Hepatocyte (in vitro differentiated cells): ENCODE measurements around the gene DOCK1. TPM values are rescaled to one million over a fixed set of nuclear protein-coding genes. Genes with fewer than 3 reads are reported as not detected.

ENCODE experiments used
- DNase-seq: peaks from one replicate; pipeline ENCODE4 v3.0.0-alpha.2; 2016; ENCODE audit warnings: low spot score
- H2AFZ ChIP-seq: fragments of 200-600 bp; sonication (generic); 2 replicates; pipeline ENCODE4 v1.6.0; 2016; ENCODE audit warnings: antibody characterized with exemption, mild to moderate bottlenecking
- H3K27ac ChIP-seq: fragments of 200-600 bp; sonication (generic); 2 replicates; pipeline ENCODE4 v1.5.1; 2016; ENCODE audit warnings: mild to moderate bottlenecking
- H3K27me3 ChIP-seq: fragments of 200-600 bp; sonication (generic); 2 replicates; pipeline ENCODE4 v1.6.1; 2016
- H3K36me3 ChIP-seq: fragments of 200-600 bp; sonication (generic); replicated peaks from 2 replicates; pipeline ENCODE4 v1.5.1; 2016; ENCODE audit warnings: low read depth; ENCODE audit not compliant: insufficient read depth
- H3K4me1 ChIP-seq: fragments of 200-600 bp; sonication (generic); 2 replicates; pipeline ENCODE4 v1.5.1; 2016; ENCODE audit warnings: mild to moderate bottlenecking, moderate library complexity; ENCODE audit not compliant: insufficient read depth
- H3K4me2 ChIP-seq: fragments of 200-600 bp; sonication (generic); 2 replicates; pipeline ENCODE4 v1.6.0; 2016
- H3K4me3 ChIP-seq: fragments of 200-600 bp; sonication (generic); 2 replicates; pipeline ENCODE4 v1.5.1; 2016; ENCODE audit warnings: mild to moderate bottlenecking
- H3K79me2 ChIP-seq: fragments of 200-600 bp; sonication (generic); 2 replicates; pipeline ENCODE4 v1.6.0; 2017; ENCODE audit warnings: mild to moderate bottlenecking
- H3K9me2 ChIP-seq: fragments of 200-600 bp; sonication (generic); replicated peaks from 2 replicates; pipeline ENCODE4 v1.6.0; 2017; ENCODE audit warnings: mild to moderate bottlenecking; ENCODE audit not compliant: insufficient read depth
- H3K9me3 ChIP-seq: fragments of 200-600 bp; sonication (generic); 2 replicates; pipeline ENCODE4 v1.5.1; 2016; ENCODE audit warnings: low read depth, mild to moderate bottlenecking
- H4K20me1 ChIP-seq: fragments of 200-600 bp; sonication (generic); 2 replicates; pipeline ENCODE4 v1.6.0; 2016; ENCODE audit warnings: mild to moderate bottlenecking; ENCODE audit not compliant: insufficient read depth, poor library complexity, severe bottlenecking
- CTCF ChIP-seq: fragments of 200-600 bp; sonication (generic); IDR thresholded peaks from 2 replicates; pipeline ENCODE4 v1.5.1; 2016; ENCODE audit warnings: antibody characterized with exemption, mild to moderate bottlenecking; ENCODE audit not compliant: poor library complexity
- EZH2 ChIP-seq: fragments of 200-600 bp; sonication (generic); IDR thresholded peaks from 2 replicates; pipeline ENCODE4 v1.6.1; 2016; ENCODE audit warnings: antibody characterized with exemption, mild to moderate bottlenecking, borderline replicate concordance
- EZH2phosphoT487 ChIP-seq: fragments of 200-600 bp; sonication (generic); IDR thresholded peaks from one replicate; pipeline ENCODE4 v1.6.1; 2018; ENCODE audit warnings: antibody characterized with exemption, mild to moderate bottlenecking, low read depth, moderate library complexity; ENCODE audit not compliant: unreplicated experiment, severe bottlenecking
- WGBS: methylation state at CpG from one replicate; pipeline ENCODE4 v1.1.6; 2016; ENCODE audit warnings: low lambda C conversion rate; ENCODE audit errors: missing lambda C conversion rate; 5-methylcytosine and 5-hydroxymethylcytosine counted together
- polyA plus RNA-seq: library from polyadenylated mRNA; unstranded; fragments of >200 nt; fragmentation: Nextera tagmentation; extraction: Ambion mirVana; gene quantifications from 2 replicates; pipeline ENCODE4 v1.2.1, GENCODE V29; 2016
- total RNA-seq: library from RNA; depleted of rRNA; stranded (reverse); fragments of >200 nt; gene quantifications from 2 replicates; pipeline ENCODE4 v1.2.3, GENCODE V29; 2014

Gene DOCK1
- total and polyA plus RNA-seq, 2 experiments from 2014 or later, result 16.0 to 55.5 TPM

- Histone ChIP-seq H3K79me2 (no peaks in the 10 kb centered on the region), H3K4me3 (no peak overlapping the region), H3K27me3 (no peaks in the 10 kb centered on the region), H3K9me3 (no peaks in the 10 kb centered on the region), H3K4me2 (peak overlapping the region; percentile 64), H3K36me3 (no peaks in the 10 kb centered on the region), H3K4me1 (peaks cover 16% of the 10 kb centered on the region), H4K20me1 (no peaks in the 10 kb centered on the region), H3K9me2 (no peaks in the 10 kb centered on the region), H2AFZ (no peak overlapping the region), H3K27ac (peak overlapping the region; percentile 89)
- peak; percentile 67 for DNase-seq
- WGBS, result 49% methylated on average over 11 of the region's 11 CpGs
- no peak for TF ChIP-seq EZH2phosphoT487
- no peak for TF ChIP-seq CTCF
- no peak for TF ChIP-seq EZH2
Observed at GRCh38 chr10:127300868-127301321, 395.7 kb downstream of the DOCK1 start.

- no peaks in the 10 kb centered on the region for H3K79me2 ChIP-seq
- no peaks in the 10 kb centered on the region for H3K9me3 ChIP-seq
- no peak for TF ChIP-seq EZH2phosphoT487
- no peak for TF ChIP-seq CTCF
- TF ChIP-seq EZH2, result no peak
- H3K4me2 ChIP-seq, result no peak overlapping the region
- no peak for DNase-seq
- H3K27me3 ChIP-seq, result no peaks in the 10 kb centered on the region
- peaks cover 16% of the 10 kb centered on the region for H3K4me1 ChIP-seq
- no peak overlapping the region for H3K27ac ChIP-seq
- WGBS, result 87% methylated on average over 3 of the region's 3 CpGs
- H3K9me2 ChIP-seq, result no peaks in the 10 kb centered on the region
- H3K4me3 ChIP-seq, result no peak overlapping the region
- H4K20me1 ChIP-seq, result no peaks in the 10 kb centered on the region
- H2AFZ ChIP-seq, result no peak overlapping the region
- no peaks in the 10 kb centered on the region for H3K36me3 ChIP-seq
Observed at GRCh38 chr10:127302343-127302742, 397.1 kb downstream of the DOCK1 start.

- no peak overlapping the region for H3K4me2 ChIP-seq
- H3K27ac ChIP-seq, result no peak overlapping the region
- DNase-seq, result no peak
- H3K4me1 ChIP-seq, result peaks cover 16% of the 10 kb centered on the region
- WGBS, result 84% methylated on average over 2 of the region's 2 CpGs
- H3K9me2 ChIP-seq, result no peaks in the 10 kb centered on the region
- TF ChIP-seq EZH2 (no peak), EZH2phosphoT487 (no peak), CTCF (no peak)
- no peaks in the 10 kb centered on the region for H3K79me2 ChIP-seq
- no peaks in the 10 kb centered on the region for H4K20me1 ChIP-seq
- no peak overlapping the region for H3K4me3 ChIP-seq
- no peaks in the 10 kb centered on the region for H3K27me3 ChIP-seq
- H3K9me3 ChIP-seq, result no peaks in the 10 kb centered on the region
- H3K36me3 ChIP-seq, result no peaks in the 10 kb centered on the region
- H2AFZ ChIP-seq, result no peak overlapping the region
Observed at GRCh38 chr10:127303105-127303504, 397.9 kb downstream of the DOCK1 start.

GRCh38 chr10:127303746-127304145, 398.5 kb downstream of the DOCK1 start:
- Histone ChIP-seq H3K9me2 (no peaks in the 10 kb centered on the region), H3K27ac (no peak overlapping the region), H3K4me3 (no peak overlapping the region), H3K27me3 (no peaks in the 10 kb centered on the region), H3K9me3 (no peaks in the 10 kb centered on the region), H3K79me2 (no peaks in the 10 kb centered on the region), H4K20me1 (no peaks in the 10 kb centered on the region), H2AFZ (no peak overlapping the region), H3K4me1 (peaks cover 16% of the 10 kb centered on the region), H3K36me3 (no peaks in the 10 kb centered on the region), H3K4me2 (no peak overlapping the region)
- 98% methylated on average over 8 of the region's 8 CpGs for WGBS
- DNase-seq, result no peak
- TF ChIP-seq EZH2phosphoT487, result no peak
